HepG2 (cell line): Measurements from ENCODE around the gene FAAP100. TPM values are rescaled to one million over a fixed set of nuclear protein-coding genes. Genes with fewer than 3 reads are reported as not detected.

Experiments
- KDM2A ChIP-seq: sonication (generic); formaldehyde crosslinking; IDR thresholded peaks from 2 replicates; pipeline ENCODE4 v1.4.0; 2020; ENCODE audit warnings: low read depth, missing genetic modification reagents, borderline replicate concordance
- PLRG1 ChIP-seq: fragments of 450-650 bp; conservative IDR thresholded peaks from 2 replicates; pipeline ENCODE4 v1.6.1; 2016
- RAD51 ChIP-seq: fragments of 450-650 bp; IDR thresholded peaks from 2 replicates; pipeline ENCODE4 v1.6.1; 2016; ENCODE audit warnings: borderline replicate concordance
- SNAPC4 ChIP-seq: sonication (generic); formaldehyde crosslinking; IDR thresholded peaks from 2 replicates; pipeline ENCODE4 v1.4.0; 2020; ENCODE audit warnings: mild to moderate bottlenecking, missing genetic modification reagents
- ZBTB39 ChIP-seq: sonication (generic); formaldehyde crosslinking; IDR thresholded peaks from 2 replicates; pipeline ENCODE4 v1.5.0; 2020; ENCODE audit warnings: missing genetic modification reagents
- ZIK1 ChIP-seq: sonication (generic); formaldehyde crosslinking; IDR thresholded peaks from 2 replicates; pipeline ENCODE4 v1.5.0; 2020; ENCODE audit warnings: mild to moderate bottlenecking, low read depth, missing genetic modification reagents, borderline replicate concordance
- polyA plus RNA-seq, 8 experiments: library from polyadenylated mRNA; depleted of rRNA in 3 of 8; stranded (reverse) in 7 of 8; unstranded in 1 of 8; fragments of >200 nt; fragmentation: Illumina TruSeq in 4 of 8; extraction: Trizol in 4 of 8; gene quantifications; 2 replicates each; pipeline versions ENCODE4 v1.2.1 to v1.2.3, GENCODE V29; 2011 to 2016; ENCODE audit warnings: low read depth in 4 of 8, missing spikeins in 1 of 8, mixed read lengths in 1 of 8; ENCODE audit not compliant: insufficient read depth in 1 of 8
- total RNA-seq, 5 experiments: library from RNA; depleted of rRNA; stranded (reverse); fragments of >200 nt; fragmentation: Illumina TruSeq; extraction: Trizol; gene quantifications; 2 replicates each; pipeline ENCODE4 v1.2.3, GENCODE V29; 2016; ENCODE audit warnings: low read depth in 1 of 5
- TF ChIP-seq, protein P1 (sequence below): sonication (generic); formaldehyde crosslinking; IDR thresholded peaks from 2 replicates; pipeline ENCODE4 v1.5.1; 2020; ENCODE audit warnings: mild to moderate bottlenecking, missing genetic modification reagents, moderate library complexity
- TF ChIP-seq, protein P2 (sequence below): sonication (generic); formaldehyde crosslinking; IDR thresholded peaks from 2 replicates; pipeline ENCODE4 v1.5.0; 2020; ENCODE audit warnings: missing genetic modification reagents, mild to moderate bottlenecking, borderline replicate concordance
- TF ChIP-seq, protein P3 (sequence below): sonication (generic); formaldehyde crosslinking; IDR thresholded peaks from 2 replicates; pipeline ENCODE4 v1.5.1; 2020; ENCODE audit warnings: missing genetic modification reagents, mild to moderate bottlenecking, borderline replicate concordance
- TF ChIP-seq, protein P4 (sequence below): IDR thresholded peaks from 2 replicates; pipeline ENCODE4 v1.6.1; 2012; ENCODE audit warnings: low read length, improper control_type of control experiment

FAAP100 gene
- total and polyA plus RNA-seq, 2 of the 13 experiments (the other 11 are each of a cell fraction or from before 2014, with no cell fraction given) = 7.6 to 20.8 TPM

- TF ChIP-seq, protein P1, sequence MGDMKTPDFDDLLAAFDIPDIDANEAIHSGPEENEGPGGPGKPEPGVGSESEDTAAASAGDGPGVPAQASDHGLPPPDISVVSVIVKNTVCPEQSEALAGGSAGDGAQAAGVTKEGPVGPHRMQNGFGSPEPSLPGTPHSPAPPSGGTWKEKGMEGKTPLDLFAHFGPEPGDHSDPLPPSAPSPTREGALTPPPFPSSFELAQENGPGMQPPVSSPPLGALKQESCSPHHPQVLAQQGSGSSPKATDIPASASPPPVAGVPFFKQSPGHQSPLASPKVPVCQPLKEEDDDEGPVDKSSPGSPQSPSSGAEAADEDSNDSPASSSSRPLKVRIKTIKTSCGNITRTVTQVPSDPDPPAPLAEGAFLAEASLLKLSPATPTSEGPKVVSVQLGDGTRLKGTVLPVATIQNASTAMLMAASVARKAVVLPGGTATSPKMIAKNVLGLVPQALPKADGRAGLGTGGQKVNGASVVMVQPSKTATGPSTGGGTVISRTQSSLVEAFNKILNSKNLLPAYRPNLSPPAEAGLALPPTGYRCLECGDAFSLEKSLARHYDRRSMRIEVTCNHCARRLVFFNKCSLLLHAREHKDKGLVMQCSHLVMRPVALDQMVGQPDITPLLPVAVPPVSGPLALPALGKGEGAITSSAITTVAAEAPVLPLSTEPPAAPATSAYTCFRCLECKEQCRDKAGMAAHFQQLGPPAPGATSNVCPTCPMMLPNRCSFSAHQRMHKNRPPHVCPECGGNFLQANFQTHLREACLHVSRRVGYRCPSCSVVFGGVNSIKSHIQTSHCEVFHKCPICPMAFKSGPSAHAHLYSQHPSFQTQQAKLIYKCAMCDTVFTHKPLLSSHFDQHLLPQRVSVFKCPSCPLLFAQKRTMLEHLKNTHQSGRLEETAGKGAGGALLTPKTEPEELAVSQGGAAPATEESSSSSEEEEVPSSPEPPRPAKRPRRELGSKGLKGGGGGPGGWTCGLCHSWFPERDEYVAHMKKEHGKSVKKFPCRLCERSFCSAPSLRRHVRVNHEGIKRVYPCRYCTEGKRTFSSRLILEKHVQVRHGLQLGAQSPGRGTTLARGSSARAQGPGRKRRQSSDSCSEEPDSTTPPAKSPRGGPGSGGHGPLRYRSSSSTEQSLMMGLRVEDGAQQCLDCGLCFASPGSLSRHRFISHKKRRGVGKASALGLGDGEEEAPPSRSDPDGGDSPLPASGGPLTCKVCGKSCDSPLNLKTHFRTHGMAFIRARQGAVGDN (CRISPR knock-in tag) = peak; percentile 35
- TF ChIP-seq ZBTB39 (CRISPR knock-in tag) (no peak), ZIK1 (CRISPR knock-in tag) (no peak), KDM2A (CRISPR knock-in tag) (peak; percentile 38; the same call in 1 of the 2 replicates), SNAPC4 (CRISPR knock-in tag) (no peak), RAD51 (no peak), PLRG1 (no peak)
- TF ChIP-seq, protein P2, sequence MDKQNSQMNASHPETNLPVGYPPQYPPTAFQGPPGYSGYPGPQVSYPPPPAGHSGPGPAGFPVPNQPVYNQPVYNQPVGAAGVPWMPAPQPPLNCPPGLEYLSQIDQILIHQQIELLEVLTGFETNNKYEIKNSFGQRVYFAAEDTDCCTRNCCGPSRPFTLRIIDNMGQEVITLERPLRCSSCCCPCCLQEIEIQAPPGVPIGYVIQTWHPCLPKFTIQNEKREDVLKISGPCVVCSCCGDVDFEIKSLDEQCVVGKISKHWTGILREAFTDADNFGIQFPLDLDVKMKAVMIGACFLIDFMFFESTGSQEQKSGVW (CRISPR knock-in tag) = no peak
- TF ChIP-seq, protein P3, sequence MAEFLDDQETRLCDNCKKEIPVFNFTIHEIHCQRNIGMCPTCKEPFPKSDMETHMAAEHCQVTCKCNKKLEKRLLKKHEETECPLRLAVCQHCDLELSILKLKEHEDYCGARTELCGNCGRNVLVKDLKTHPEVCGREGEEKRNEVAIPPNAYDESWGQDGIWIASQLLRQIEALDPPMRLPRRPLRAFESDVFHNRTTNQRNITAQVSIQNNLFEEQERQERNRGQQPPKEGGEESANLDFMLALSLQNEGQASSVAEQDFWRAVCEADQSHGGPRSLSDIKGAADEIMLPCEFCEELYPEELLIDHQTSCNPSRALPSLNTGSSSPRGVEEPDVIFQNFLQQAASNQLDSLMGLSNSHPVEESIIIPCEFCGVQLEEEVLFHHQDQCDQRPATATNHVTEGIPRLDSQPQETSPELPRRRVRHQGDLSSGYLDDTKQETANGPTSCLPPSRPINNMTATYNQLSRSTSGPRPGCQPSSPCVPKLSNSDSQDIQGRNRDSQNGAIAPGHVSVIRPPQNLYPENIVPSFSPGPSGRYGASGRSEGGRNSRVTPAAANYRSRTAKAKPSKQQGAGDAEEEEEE (CRISPR knock-in tag) = no peak
- TF ChIP-seq, protein P4, sequence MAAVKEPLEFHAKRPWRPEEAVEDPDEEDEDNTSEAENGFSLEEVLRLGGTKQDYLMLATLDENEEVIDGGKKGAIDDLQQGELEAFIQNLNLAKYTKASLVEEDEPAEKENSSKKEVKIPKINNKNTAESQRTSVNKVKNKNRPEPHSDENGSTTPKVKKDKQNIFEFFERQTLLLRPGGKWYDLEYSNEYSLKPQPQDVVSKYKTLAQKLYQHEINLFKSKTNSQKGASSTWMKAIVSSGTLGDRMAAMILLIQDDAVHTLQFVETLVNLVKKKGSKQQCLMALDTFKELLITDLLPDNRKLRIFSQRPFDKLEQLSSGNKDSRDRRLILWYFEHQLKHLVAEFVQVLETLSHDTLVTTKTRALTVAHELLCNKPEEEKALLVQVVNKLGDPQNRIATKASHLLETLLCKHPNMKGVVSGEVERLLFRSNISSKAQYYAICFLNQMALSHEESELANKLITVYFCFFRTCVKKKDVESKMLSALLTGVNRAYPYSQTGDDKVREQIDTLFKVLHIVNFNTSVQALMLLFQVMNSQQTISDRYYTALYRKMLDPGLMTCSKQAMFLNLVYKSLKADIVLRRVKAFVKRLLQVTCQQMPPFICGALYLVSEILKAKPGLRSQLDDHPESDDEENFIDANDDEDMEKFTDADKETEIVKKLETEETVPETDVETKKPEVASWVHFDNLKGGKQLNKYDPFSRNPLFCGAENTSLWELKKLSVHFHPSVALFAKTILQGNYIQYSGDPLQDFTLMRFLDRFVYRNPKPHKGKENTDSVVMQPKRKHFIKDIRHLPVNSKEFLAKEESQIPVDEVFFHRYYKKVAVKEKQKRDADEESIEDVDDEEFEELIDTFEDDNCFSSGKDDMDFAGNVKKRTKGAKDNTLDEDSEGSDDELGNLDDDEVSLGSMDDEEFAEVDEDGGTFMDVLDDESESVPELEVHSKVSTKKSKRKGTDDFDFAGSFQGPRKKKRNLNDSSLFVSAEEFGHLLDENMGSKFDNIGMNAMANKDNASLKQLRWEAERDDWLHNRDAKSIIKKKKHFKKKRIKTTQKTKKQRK = 0 out of 2 replicates have a peak, but pooled peaks have one; percentile 24
Observed at GRCh38 chr17:81508639-81509206, 43.4 kb downstream of the FAAP100 start (continued).
